ENCODE measurements around the gene EPN1. TPM values are rescaled to one million over a fixed set of nuclear protein-coding genes. Genes with fewer than 3 reads are reported as not detected.

Gene EPN1
- total RNA-seq, 1 donor from 2014 or later, result 145 TPM

- no peak for TF ChIP-seq EZH2 (IDR thresholded peaks at IDR 0.05; ENCODE audit: insufficient read depth, low read length)
- no peak for TF ChIP-seq CTCF (IDR thresholded peaks at IDR 0.05; ENCODE audit: insufficient read depth, low read depth, low read length)
- no peaks in the 10 kb centered on the region for H4K20me1 ChIP-seq (ENCODE audit: insufficient read depth, low read length)
- H3K4me1 ChIP-seq (ENCODE audit: insufficient read depth, low read length), result no peaks in the 10 kb centered on the region
- no peak overlapping the region for H3K27ac ChIP-seq (ENCODE audit: low read depth, low read length)
- H3K27me3 ChIP-seq (ENCODE audit: insufficient read depth, low read length), result no peaks in the 10 kb centered on the region
- Mint-ChIP-seq H3K4me3 (ENCODE audit: unreplicated experiment) (no peak overlapping the region), H3K9me3 (ENCODE audit: unreplicated experiment) (no peaks in the 10 kb centered on the region), H3K4me1 (ENCODE audit: low read depth, unreplicated experiment) (no peaks in the 10 kb centered on the region), H3K27me3 (ENCODE audit: low read depth, unreplicated experiment) (no peaks in the 10 kb centered on the region), H3K36me3 (ENCODE audit: low read depth, unreplicated experiment) (peaks cover 19% of the 10 kb centered on the region), H3K27ac (ENCODE audit: unreplicated experiment) (no peak overlapping the region)
- DNase-seq (ENCODE audit: low read depth), result no peak
- FAIRE-seq, result no peak
- no peak overlapping the region for H3K4me3 ChIP-seq (ENCODE audit: insufficient read depth, low read depth, low read length)
- H2AFZ ChIP-seq (ENCODE audit: low read depth, low read length), result no peak overlapping the region
- H3K9me3 ChIP-seq (ENCODE audit: insufficient read depth, low read depth, low read length), result no peaks in the 10 kb centered on the region
- no peak overlapping the region for H3K4me2 ChIP-seq (ENCODE audit: low read length)
- peaks cover 5% of the 10 kb centered on the region for H3K36me3 ChIP-seq (ENCODE audit: insufficient read depth, low read length)
- H3K9ac ChIP-seq (ENCODE audit: low read length), result no peak overlapping the region
- H3K79me2 ChIP-seq (ENCODE audit: insufficient read depth, low read length), result no peaks in the 10 kb centered on the region
These were observed 19.8 kb downstream of the EPN1 start for GRCh38 chr19:55694656-55695491.

GRCh38 chr19:55695511-55696290, 20.7 kb downstream of the EPN1 start:
- DNase-seq (ENCODE audit: low read depth), result no peak
- no peaks in the 10 kb centered on the region for H3K4me1 ChIP-seq (ENCODE audit: insufficient read depth, low read length)
- no peak for FAIRE-seq
- no peaks in the 10 kb centered on the region for H3K27me3 ChIP-seq (ENCODE audit: insufficient read depth, low read length)
- H3K79me2 ChIP-seq (ENCODE audit: insufficient read depth, low read length), result no peaks in the 10 kb centered on the region
- Mint-ChIP-seq H3K27me3 (ENCODE audit: low read depth, unreplicated experiment) (no peaks in the 10 kb centered on the region), H3K4me1 (ENCODE audit: low read depth, unreplicated experiment) (no peaks in the 10 kb centered on the region), H3K4me3 (ENCODE audit: unreplicated experiment) (no peak overlapping the region), H3K27ac (ENCODE audit: unreplicated experiment) (no peak overlapping the region), H3K9me3 (ENCODE audit: unreplicated experiment) (no peaks in the 10 kb centered on the region), H3K36me3 (ENCODE audit: low read depth, unreplicated experiment) (peaks cover 22% of the 10 kb centered on the region)
- no peak overlapping the region for H3K9ac ChIP-seq (ENCODE audit: low read length)
- no peak overlapping the region for H2AFZ ChIP-seq (ENCODE audit: low read depth, low read length)
- no peak for TF ChIP-seq EZH2 (IDR thresholded peaks at IDR 0.05; ENCODE audit: insufficient read depth, low read length)
- H3K9me3 ChIP-seq (ENCODE audit: insufficient read depth, low read depth, low read length), result no peaks in the 10 kb centered on the region
- no peak overlapping the region for H3K4me3 ChIP-seq (ENCODE audit: insufficient read depth, low read depth, low read length)
- H3K36me3 ChIP-seq (ENCODE audit: insufficient read depth, low read length), result peaks cover 5% of the 10 kb centered on the region
- H3K27ac ChIP-seq (ENCODE audit: low read depth, low read length), result no peak overlapping the region
- no peak overlapping the region for H3K4me2 ChIP-seq (ENCODE audit: low read length)
- no peaks in the 10 kb centered on the region for H4K20me1 ChIP-seq (ENCODE audit: insufficient read depth, low read length)

GRCh38 chr19:55696301-55697068, 21.5 kb downstream of the EPN1 start:
- Mint-ChIP-seq H3K4me3 (ENCODE audit: unreplicated experiment) (no peak overlapping the region), H3K27me3 (ENCODE audit: low read depth, unreplicated experiment) (no peaks in the 10 kb centered on the region), H3K4me1 (ENCODE audit: low read depth, unreplicated experiment) (no peaks in the 10 kb centered on the region), H3K36me3 (ENCODE audit: low read depth, unreplicated experiment) (peaks cover 24% of the 10 kb centered on the region), H3K9me3 (ENCODE audit: unreplicated experiment) (no peaks in the 10 kb centered on the region), H3K27ac (ENCODE audit: unreplicated experiment) (no peak overlapping the region)
- Histone ChIP-seq H3K79me2 (ENCODE audit: insufficient read depth, low read length) (no peaks in the 10 kb centered on the region), H3K27me3 (ENCODE audit: insufficient read depth, low read length) (no peaks in the 10 kb centered on the region), H3K4me2 (ENCODE audit: low read length) (no peak overlapping the region), H3K36me3 (ENCODE audit: insufficient read depth, low read length) (peaks cover 5% of the 10 kb centered on the region), H3K4me1 (ENCODE audit: insufficient read depth, low read length) (no peaks in the 10 kb centered on the region), H3K9ac (ENCODE audit: low read length) (no peak overlapping the region), H3K9me3 (ENCODE audit: insufficient read depth, low read depth, low read length) (no peaks in the 10 kb centered on the region), H4K20me1 (ENCODE audit: insufficient read depth, low read length) (no peaks in the 10 kb centered on the region), H3K4me3 (ENCODE audit: insufficient read depth, low read depth, low read length) (no peak overlapping the region), H3K27ac (ENCODE audit: low read depth, low read length) (no peak overlapping the region), H2AFZ (ENCODE audit: low read depth, low read length) (no peak overlapping the region)
- no peak for DNase-seq (ENCODE audit: low read depth)
- no peak for FAIRE-seq
- TF ChIP-seq CTCF (IDR thresholded peaks at IDR 0.05; ENCODE audit: insufficient read depth, low read depth, low read length), result no peak
- no peak for TF ChIP-seq EZH2 (IDR thresholded peaks at IDR 0.05; ENCODE audit: insufficient read depth, low read length)

All from astrocyte (in vitro differentiated cells and primary cell).